IgD-negative memory B cell (primary cell): ENCODE measurements around the gene MTERF4. TPM values are rescaled to one million over a fixed set of nuclear protein-coding genes. Genes with fewer than 3 reads are reported as not detected.

Experiments used
- H3K27ac Mint-ChIP-seq, 3 donors: one replicate each; pipeline ENCODE4 v1.8.0; 2020 to 2022; ENCODE audit warnings: mild to moderate bottlenecking in 3 of 3, mixed read lengths in 3 of 3, moderate library complexity in 1 of 3
- H3K27me3 Mint-ChIP-seq: one replicate; pipeline ENCODE4 v1.8.0; 2021; ENCODE audit warnings: mixed read lengths
- H3K36me3 Mint-ChIP-seq: one replicate; pipeline ENCODE4 v1.8.0; 2020; ENCODE audit warnings: mild to moderate bottlenecking, mixed read lengths
- H3K4me1 Mint-ChIP-seq, 3 donors: one replicate each; pipeline ENCODE4 v1.8.0; 2020 to 2022; ENCODE audit warnings: mixed read lengths in 3 of 3, mild to moderate bottlenecking in 1 of 3
- H3K4me3 Mint-ChIP-seq, 4 donors: one replicate each; pipeline ENCODE4 v1.8.0; 2020 to 2022; ENCODE audit warnings: mild to moderate bottlenecking in 4 of 4, mixed read lengths in 4 of 4, moderate library complexity in 3 of 4
- H3K9me3 Mint-ChIP-seq, 3 donors: one replicate each; pipeline ENCODE4 v1.8.0; 2020 to 2021; ENCODE audit warnings: mixed read lengths in 3 of 3, mild to moderate bottlenecking in 1 of 3
- polyA plus RNA-seq: library from polyadenylated mRNA; unstranded; fragments of 300-500 nt; fragmentation: Illumina TruSeq; gene quantifications from one replicate; pipeline ENCODE4 v1.2.3, GENCODE V29; 2021

MTERF4 gene, protein sequence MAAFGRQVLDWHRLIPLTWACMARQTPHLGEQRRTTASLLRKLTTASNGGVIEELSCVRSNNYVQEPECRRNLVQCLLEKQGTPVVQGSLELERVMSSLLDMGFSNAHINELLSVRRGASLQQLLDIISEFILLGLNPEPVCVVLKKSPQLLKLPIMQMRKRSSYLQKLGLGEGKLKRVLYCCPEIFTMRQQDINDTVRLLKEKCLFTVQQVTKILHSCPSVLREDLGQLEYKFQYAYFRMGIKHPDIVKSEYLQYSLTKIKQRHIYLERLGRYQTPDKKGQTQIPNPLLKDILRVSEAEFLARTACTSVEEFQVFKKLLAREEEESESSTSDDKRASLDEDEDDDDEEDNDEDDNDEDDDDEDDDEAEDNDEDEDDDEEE
- polyA plus RNA-seq, result 65.6 TPM

DNA sequence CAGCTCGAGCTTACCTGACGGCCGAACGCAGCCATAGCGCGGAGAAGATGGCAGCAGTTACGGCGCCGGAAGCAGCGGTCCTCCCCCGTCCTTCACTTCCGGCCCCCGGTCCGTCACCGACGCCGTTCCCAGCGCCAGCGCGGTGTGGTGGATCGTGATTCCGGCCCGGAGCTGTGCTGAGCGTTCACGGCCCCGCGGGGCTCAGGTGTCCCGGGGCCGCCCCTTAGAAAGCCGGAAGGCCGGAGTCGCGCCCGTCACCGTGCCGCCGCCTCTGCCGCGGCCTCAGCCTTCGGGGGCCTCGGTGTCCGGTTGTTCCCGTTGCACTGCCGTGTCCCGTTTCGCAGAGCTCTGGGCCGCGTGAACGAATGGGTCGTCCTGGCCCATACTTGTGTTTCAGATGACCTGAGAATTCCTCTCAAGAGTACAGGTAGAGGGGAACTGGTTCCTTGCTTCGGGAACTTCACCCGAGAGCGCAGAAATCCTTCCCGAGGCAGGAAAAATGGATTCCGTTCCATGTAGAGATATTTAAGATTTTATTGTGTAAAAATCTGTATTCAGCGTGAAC, at the start of gene MTERF4:
Gene MTERF4, minus strand, starts transcription at position 49 of the 565 bp plus-strand sequence. Its CDS starts 14 bp downstream, at position 35.
- Mint-ChIP-seq H3K36me3 (peaks cover 6% of the 10 kb centered on the region), H3K27ac (peak within 1 kb of the TSS; percentile 94 to 98 (median 97)), H3K4me3 (peak within 1 kb of the TSS; percentile 95 to 99 (median 96)), H3K4me1 (peaks cover 40 to 50% (median 42%) of the 10 kb centered on the region in 3 donors), H3K9me3 (no peaks in the 10 kb centered on the region), H3K27me3 (no peaks in the 10 kb centered on the region)

DNA sequence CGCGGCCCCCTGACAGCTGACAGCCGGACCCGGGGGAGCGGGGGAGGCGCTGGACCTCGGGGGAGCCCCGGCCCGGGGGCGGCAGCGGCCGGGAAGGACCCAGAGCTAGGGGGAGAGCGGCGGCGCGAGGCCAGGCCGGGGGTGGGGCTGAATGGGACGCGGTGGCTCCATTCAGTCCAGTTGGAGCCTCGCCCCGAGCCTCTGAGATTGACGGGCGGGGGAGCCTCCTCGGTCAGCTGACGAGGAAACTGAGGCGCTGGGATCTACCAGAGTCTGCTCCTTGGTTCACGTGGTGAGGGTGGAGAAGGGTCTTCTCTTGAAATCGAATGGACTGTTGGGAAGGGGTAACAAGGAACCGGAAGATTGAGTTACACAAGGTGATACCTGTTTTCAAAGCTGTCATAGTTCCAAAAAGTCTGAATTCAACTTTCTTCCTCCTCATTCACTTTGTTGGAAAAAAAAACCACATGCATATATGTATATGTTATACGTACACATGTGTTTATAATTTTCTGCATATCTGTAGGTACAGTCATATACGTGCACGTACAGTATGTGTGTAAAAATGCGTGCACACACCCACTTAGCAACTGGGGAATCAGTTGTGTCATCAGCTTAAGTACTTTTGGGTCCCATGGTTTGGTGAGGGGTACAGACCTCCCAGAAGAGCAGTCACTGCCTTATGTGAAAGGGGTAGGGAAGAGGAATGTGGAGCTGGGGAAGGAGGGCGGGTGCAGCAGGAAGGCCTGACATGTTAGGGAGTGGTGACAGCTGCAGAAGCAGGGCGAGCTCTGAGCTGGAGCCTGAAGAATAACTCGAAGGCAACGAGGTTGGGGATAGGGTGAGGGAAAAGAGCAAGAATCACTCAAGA, 48.8 kb upstream of the MTERF4 start:
- H3K36me3 Mint-ChIP-seq, result peaks cover 1% of the 10 kb centered on the region
- H3K27me3 Mint-ChIP-seq, result no peaks in the 10 kb centered on the region
- peaks cover 31 to 32% (median 32%) of the 10 kb centered on the region in 3 donors for H3K4me1 Mint-ChIP-seq
- peak overlapping the region; percentile 95 to 98 (median 97) for H3K27ac Mint-ChIP-seq
- H3K4me3 Mint-ChIP-seq, result peak overlapping the region; percentile 99 to 100 (median 100)
- H3K9me3 Mint-ChIP-seq, result no peaks in the 10 kb centered on the region

DNA sequence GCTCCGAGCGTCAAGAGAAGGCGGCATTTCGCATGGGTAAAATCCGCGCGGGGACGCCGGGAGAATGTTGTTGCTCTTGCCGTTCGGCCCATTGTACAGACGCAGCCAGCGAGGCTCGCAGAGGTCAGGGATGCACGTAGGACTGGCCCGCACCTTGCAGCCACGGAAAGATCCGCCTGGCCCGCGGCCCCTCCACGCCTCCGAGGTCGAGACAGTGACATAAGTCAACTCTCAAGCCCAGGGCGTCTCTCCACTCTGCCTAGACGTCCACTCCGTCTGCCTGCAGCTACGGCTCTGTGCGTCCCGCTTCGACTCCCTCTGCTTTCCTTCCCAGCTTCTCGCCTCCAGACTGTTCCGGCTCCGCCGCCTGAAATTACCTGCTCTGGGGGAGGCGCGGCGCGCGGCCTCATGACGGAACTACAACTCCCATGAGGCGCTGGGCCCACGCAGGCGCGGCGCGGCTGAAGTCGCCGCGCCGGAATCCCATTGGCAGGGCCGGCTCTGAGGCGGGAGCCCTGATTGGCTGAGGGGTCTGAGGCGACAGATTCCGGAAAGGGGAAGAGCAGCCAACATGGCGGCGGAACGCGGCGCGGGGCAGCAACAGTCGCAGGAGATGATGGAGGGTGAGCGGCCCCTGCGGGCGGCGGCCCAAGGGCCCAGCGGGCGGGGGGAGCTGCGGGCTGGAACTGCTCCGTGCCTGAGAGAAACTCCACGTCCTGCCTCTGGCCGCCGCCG, 48.0 kb upstream of the MTERF4 start, which contains the start of gene PPP1R7:
Gene PPP1R7, plus strand, starts transcription at position 543 of the 735 bp plus-strand sequence. Its CDS starts 29 bp downstream, at position 572.
- Mint-ChIP-seq H3K27ac (peak within 1 kb of the TSS; percentile 95 to 98 (median 97)), H3K4me1 (peaks cover 31 to 34% (median 32%) of the 10 kb centered on the region in 3 donors), H3K4me3 (peak within 1 kb of the TSS; percentile 99 to 100 (median 100)), H3K9me3 (no peaks in the 10 kb centered on the region), H3K27me3 (no peaks in the 10 kb centered on the region), H3K36me3 (peaks cover 1% of the 10 kb centered on the region)

DNA sequence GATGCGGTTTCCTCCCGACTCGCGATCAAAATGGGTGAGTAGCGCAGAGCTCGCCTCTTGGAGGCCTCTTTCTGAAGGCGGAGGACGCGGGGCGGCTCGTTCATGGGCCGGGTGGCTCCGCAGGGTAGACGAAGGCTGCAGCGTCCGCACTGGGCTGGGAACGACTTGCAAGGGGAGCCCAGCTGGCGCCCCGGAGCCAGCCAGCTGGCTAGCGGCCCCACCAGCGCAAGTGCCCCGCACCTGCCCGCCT, 47.5 kb upstream of the MTERF4 start:
- Mint-ChIP-seq H3K4me3 (peak overlapping the region; percentile 99 to 100 (median 100)), H3K27me3 (no peaks in the 10 kb centered on the region), H3K36me3 (peaks cover 1% of the 10 kb centered on the region), H3K9me3 (no peaks in the 10 kb centered on the region), H3K4me1 (peaks cover 31 to 36% (median 32%) of the 10 kb centered on the region in 3 donors), H3K27ac (peak overlapping the region; percentile 95 to 98 (median 97))

DNA sequence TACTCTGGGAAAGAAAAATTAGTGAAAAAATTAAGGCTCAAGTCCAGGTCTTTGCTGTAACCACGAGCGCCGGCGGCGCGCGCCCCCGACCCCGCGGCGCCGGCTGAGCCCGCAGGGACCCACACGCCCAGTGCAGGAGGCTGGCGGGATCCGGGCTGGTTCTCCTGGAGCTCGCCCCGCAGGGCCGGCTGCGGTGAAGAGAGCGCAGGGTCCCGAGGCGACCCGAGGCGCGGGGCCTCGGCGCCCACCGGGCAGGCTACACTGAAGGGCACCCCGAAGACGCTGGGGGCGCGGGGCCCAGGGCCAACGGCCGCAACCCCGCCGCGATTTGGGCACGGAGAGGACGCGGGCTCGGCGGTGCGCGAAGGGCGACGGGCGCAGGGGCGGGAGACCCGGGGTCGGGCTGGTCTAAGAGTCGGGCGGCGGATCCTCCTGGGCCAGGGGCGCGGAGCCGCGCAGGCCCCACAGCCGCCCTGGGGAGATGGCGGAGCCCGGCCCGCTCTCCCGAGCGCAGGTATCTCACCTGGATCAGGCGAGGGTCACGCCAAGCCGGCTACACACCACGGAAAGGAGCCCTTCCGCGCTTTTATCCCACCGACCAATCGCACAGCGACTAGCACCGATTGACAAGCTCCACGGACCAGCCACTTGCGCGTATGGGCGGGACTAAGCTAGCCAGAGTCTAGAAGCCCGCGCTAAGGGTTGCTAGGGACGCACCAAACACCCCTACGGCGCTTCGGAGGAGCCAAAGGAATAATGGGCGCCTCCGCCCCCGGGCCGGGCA, 47.0 kb upstream of the MTERF4 start, which contains the start of gene PASK:
Gene PASK, minus strand, starts transcription at position 582 of the 784 bp plus-strand sequence. CDS start 6,440 bp downstream, outside the sequence.
- Mint-ChIP-seq H3K27me3 (no peaks in the 10 kb centered on the region), H3K4me1 (peaks cover 31 to 36% (median 33%) of the 10 kb centered on the region in 3 donors), H3K9me3 (no peaks in the 10 kb centered on the region), H3K4me3 (peak within 1 kb of the TSS; percentile 99 to 100 (median 100)), H3K36me3 (peaks cover 1% of the 10 kb centered on the region), H3K27ac (peak within 1 kb of the TSS; percentile 95 to 98 (median 97))

DNA sequence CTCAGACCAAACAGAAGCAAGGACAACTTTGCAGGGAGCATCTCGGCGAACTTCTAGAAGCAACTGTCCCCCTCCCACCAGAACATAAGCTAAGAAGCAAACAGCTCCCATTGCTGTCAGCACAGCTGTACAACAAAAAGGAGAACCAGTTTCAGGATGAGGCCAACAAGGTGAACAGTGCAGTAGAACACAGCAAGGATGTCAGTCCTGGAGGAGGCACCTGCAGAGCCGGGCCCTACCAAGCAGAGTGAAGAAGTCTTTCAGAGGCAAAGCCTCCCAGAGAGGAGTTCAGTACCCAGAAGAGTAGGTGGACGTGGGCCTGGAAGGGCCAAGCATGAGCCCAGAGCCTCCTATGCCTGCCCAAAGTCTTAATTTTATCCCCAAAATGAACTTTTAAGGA, 46.2 kb upstream of the MTERF4 start:
- Mint-ChIP-seq H3K27ac (peak overlapping the region in 2 of 3 donors; percentile 51 to 86), H3K4me1 (peaks cover 31 to 36% (median 34%) of the 10 kb centered on the region in 3 donors), H3K9me3 (no peaks in the 10 kb centered on the region), H3K27me3 (no peaks in the 10 kb centered on the region), H3K36me3 (peaks cover 3% of the 10 kb centered on the region), H3K4me3 (peak overlapping the region; percentile 81 to 100 (median 92))

DNA sequence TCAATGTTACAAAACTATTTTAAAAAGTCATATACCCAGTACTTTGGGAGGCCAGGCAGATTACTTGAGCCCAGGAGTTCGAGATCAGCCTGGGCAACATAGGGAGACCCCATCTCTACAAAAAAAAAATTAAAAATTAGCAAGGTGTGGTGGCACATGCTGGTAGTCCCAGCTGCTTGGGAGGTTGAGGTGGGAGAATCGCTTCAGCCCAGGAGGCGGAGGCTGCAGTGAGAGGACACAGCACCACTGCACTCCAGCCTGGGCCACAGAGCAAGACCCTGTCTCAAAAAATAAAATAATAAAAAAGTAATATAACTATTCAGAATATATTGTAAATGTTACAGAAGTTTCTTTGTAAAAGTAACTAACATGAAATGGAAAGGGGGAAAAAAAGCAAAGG, 45.2 kb upstream of the MTERF4 start:
- Mint-ChIP-seq H3K4me1 (peaks cover 31 to 36% (median 34%) of the 10 kb centered on the region in 3 donors), H3K9me3 (no peaks in the 10 kb centered on the region), H3K4me3 (peak overlapping the region in 2 of 4 donors; percentile 52 to 95), H3K27me3 (no peaks in the 10 kb centered on the region), H3K36me3 (peaks cover 3% of the 10 kb centered on the region), H3K27ac (no peak overlapping the region)

DNA sequence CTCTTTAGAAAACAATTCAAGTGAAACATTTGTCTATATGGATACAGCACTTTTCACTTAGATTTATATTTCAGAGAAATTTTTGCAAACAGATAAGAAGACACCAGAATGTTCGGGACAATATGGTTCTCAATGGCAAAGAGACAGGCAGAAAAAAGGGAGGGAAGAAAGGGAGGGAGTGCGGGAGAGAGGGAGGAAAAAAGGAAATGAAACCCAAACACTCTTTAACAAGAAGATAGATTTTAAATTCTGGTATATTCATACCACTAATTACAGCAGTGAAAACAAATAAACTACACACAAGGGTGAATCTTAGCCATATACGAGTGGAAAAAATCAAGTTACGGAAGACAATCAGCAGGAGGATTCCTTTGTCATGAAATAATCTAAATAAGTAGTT, 44.2 kb upstream of the MTERF4 start:
- Mint-ChIP-seq H3K27me3 (no peaks in the 10 kb centered on the region), H3K9me3 (no peaks in the 10 kb centered on the region), H3K27ac (no peak overlapping the region), H3K4me3 (peak overlapping the region in 2 of 4 donors; percentile 39 to 63), H3K4me1 (peaks cover 24 to 30% (median 26%) of the 10 kb centered on the region in 3 donors), H3K36me3 (peaks cover 6% of the 10 kb centered on the region)

DNA sequence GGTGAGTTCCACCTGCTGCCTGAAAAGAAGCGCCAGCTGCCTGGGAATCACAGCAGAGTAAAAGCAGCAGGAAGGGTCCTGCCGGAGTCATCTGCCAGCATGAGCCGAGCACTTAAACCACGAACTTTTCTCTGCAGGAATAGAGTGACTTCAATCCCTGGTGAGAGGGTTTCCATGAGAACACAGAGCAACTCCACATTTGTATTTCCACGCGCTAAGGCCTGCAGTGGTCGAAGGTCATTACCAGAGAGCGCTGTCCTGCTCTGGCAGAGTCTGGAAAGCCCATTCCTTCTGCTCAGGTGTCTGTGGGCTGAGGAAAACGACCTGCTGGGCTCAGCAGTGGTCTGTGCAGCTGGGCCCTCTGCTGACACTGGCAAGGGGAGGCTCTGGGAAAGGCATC, 40.5 kb upstream of the MTERF4 start:
- H3K4me1 Mint-ChIP-seq, result peaks cover 8 to 18% (median 10%) of the 10 kb centered on the region in 3 donors
- H3K27me3 Mint-ChIP-seq, result no peaks in the 10 kb centered on the region
- no peaks in the 10 kb centered on the region for H3K9me3 Mint-ChIP-seq
- no peak overlapping the region for H3K27ac Mint-ChIP-seq
- H3K36me3 Mint-ChIP-seq, result peaks cover 8% of the 10 kb centered on the region
- no peak overlapping the region for H3K4me3 Mint-ChIP-seq

DNA sequence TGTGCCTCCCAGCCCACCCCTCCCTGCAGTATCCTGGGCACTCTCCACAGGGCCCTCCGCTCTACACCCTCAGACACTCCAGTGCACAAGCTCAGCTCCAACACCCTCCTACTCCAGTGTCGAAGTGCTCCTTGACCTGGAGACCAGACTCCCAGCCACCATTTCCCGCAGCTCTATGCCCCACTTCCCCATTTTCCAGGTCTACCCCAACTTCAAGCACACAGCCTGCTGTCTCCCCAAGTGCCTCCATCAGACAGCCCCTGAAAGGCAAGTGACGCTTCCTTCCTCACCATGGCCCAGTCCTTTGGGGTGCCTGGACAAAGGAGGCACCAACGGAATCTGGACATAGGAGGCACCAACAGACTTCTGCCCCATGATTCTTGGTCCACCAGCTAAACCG, 40.0 kb upstream of the MTERF4 start:
- no peaks in the 10 kb centered on the region for H3K9me3 Mint-ChIP-seq
- peaks cover 8% of the 10 kb centered on the region for H3K36me3 Mint-ChIP-seq
- no peaks in the 10 kb centered on the region for H3K27me3 Mint-ChIP-seq
- H3K4me1 Mint-ChIP-seq, result peaks cover 8 to 17% (median 10%) of the 10 kb centered on the region in 3 donors
- no peak overlapping the region for H3K27ac Mint-ChIP-seq
- H3K4me3 Mint-ChIP-seq, result peak overlapping the region in 1 of 4 donors; percentile 29

DNA sequence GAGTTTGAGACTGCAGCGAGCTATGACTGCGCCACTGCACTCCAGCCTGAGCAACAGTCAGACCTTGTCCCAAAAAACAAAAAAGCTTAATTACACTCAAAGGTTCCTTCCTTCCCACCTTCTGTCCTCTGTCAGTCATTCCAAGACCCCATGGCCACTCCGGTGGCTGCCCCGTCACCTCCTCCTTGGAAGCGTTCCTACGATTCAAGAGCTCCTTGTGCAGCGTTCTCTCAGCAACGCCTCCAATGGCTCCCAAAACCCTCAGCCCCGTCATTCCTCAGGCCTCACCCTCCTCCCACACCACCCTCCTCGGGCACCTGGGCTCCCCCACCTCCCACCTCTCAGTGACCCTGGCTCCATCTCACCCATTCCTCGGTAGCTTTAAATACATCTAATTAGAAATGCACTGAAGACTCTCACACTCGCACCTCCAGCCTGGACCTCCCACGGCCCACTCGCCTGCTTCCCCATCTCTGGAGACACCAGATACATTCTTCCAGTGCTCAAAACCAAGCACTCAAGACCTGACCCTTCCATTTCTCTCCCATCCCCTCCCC, 39.2 kb upstream of the MTERF4 start:
- Mint-ChIP-seq H3K4me3 (no peak overlapping the region), H3K27ac (no peak overlapping the region), H3K4me1 (peaks cover 4 to 11% (median 8%) of the 10 kb centered on the region in 3 donors), H3K27me3 (no peaks in the 10 kb centered on the region), H3K9me3 (no peaks in the 10 kb centered on the region), H3K36me3 (peaks cover 8% of the 10 kb centered on the region)

DNA sequence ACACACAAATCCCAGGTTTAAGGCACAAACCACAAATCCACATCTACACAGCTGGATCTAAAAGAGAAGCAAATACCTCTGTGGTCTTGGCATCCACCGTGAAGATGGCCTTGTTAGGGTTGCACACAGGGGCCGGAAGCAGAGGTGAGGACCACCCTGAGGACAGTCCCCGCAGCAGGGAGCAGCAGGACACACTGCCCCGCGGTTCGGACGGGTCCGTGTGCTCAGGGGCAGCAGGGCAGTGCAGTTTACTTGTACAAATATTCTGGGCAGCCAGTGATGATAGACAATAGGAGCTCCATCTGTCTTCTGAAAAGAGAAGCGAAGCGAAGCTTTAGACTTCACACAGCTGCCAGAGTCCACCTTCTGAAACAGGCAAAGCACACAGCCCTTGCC, 38.4 kb upstream of the MTERF4 start:
- no peaks in the 10 kb centered on the region for H3K27me3 Mint-ChIP-seq
- H3K36me3 Mint-ChIP-seq, result peaks cover 8% of the 10 kb centered on the region
- H3K4me3 Mint-ChIP-seq, result no peak overlapping the region
- no peaks in the 10 kb centered on the region for H3K9me3 Mint-ChIP-seq
- H3K4me1 Mint-ChIP-seq, result peaks cover 0 to 9% (median 4%) of the 10 kb centered on the region in 3 donors
- no peak overlapping the region for H3K27ac Mint-ChIP-seq
